HCT116 (cell line): Measurements from ENCODE around the gene FRMD4B. TPM values are rescaled to one million over a fixed set of nuclear protein-coding genes. Genes with fewer than 3 reads are reported as not detected.

Experiments
- ATAC-seq: fragments of 200-7000 bp; cut with Tn5 transposase; 2 replicates; pipeline ENCODE4 v1.9.1; 2020; ENCODE audit warnings: mild to moderate bottlenecking, moderate library complexity
- BruUV-seq: library from RNA; stranded (reverse); fragments of 400-500 nt; replicated peaks from 2 replicates; lab custom pipeline; 2021; lab: Mats Ljungman, UMichigan
- CTCF ChIA-PET: fragments of 300-600 bp; sonication (Branson Sonifier 250); formaldehyde crosslinking; loops from one replicate; lab custom pipeline; 2021; ENCODE audit warnings: antibody characterized with exemption; lab: Charles Lee
- POLR2A ChIA-PET: fragments of 300-600, 350-600 bp; sonication (Branson Sonifier 250); formaldehyde crosslinking; loops from one replicate; lab custom pipeline; 2021; ENCODE audit warnings: antibody characterized with exemption; lab: Charles Lee
- RAD21 ChIA-PET, 2 experiments: fragments of 300-600 bp; sonication (Branson Sonifier 250); formaldehyde crosslinking; loops; one replicate each; lab custom pipeline; 2023; ENCODE audit warnings: low total read pairs in 2 of 2; ENCODE audit not compliant: uncharacterized antibody in 2 of 2, unreplicated experiment in 2 of 2, low non-redundant PET in 1 of 2; lab: Charles Lee
- DNase-seq: peaks from one replicate; pipeline ENCODE4 v3.0.0-alpha.2; 2010; ENCODE audit warnings: low read depth, low spot score
- H2AFZ ChIP-seq: fragments of 200-600 bp; shearing (Covaris generic), sonication (generic); 2 replicates; pipeline ENCODE4 v1.6.1; 2017; ENCODE audit warnings: low read depth, mixed run types, mixed read lengths, antibody characterized with exemption, low read length; ENCODE audit not compliant: poor library complexity, severe bottlenecking
- H3K27ac ChIP-seq: 2 replicates; pipeline ENCODE4 v1.5.1; 2012; ENCODE audit warnings: low read depth, low read length
- H3K27me3 ChIP-seq: fragments of 200-600 bp; sonication (generic); 2 replicates; pipeline ENCODE4 v1.6.1; 2016; ENCODE audit warnings: mixed run types, low read length, mixed read lengths; ENCODE audit not compliant: insufficient read depth
- H3K36me3 ChIP-seq, 2 experiments: fragments of 200-500 bp in 1 of 2; fragments of 200-600 bp in 1 of 2; sonication (Bioruptor generic) in 1 of 2; sonication (generic) in 1 of 2; 2 replicates each; pipeline versions ENCODE4 v1.5.1 to v1.6.1; 2014 to 2016; ENCODE audit warnings: low read length in 2 of 2, inconsistent platforms in 1 of 2, mixed read lengths in 1 of 2, mixed run types in 1 of 2; ENCODE audit not compliant: insufficient read depth in 2 of 2, control insufficient read depth in 1 of 2
- H3K4me1 ChIP-seq, 2 experiments: fragments of 200-600 bp in 1 of 2; sonication (generic) in 1 of 2; 2 replicates each; pipeline versions ENCODE4 v1.5.1 to v1.6.1; 2012 to 2017; ENCODE audit warnings: low read length in 2 of 2, inconsistent platforms in 1 of 2, mild to moderate bottlenecking in 1 of 2, mixed read lengths in 1 of 2, mixed run types in 1 of 2, moderate library complexity in 1 of 2; ENCODE audit not compliant: insufficient read depth in 2 of 2, control insufficient read depth in 1 of 2
- H3K4me2 ChIP-seq: fragments of 200-600 bp; sonication (generic); 2 replicates; pipeline ENCODE4 v1.6.1; 2017; ENCODE audit warnings: mixed run types, low read length, mixed read lengths
- H3K4me3 ChIP-seq, 2 experiments: fragments of 200-600 bp in 1 of 2; sonication (generic) in 1 of 2; replicated peaks in 1 of 2; 2 replicates each; pipeline ENCODE4 v1.5.1; 2011 to 2016; ENCODE audit warnings: low read length in 2 of 2, control low read depth in 1 of 2, low read depth in 1 of 2, mild to moderate bottlenecking in 1 of 2, mixed read lengths in 1 of 2, mixed run types in 1 of 2
- H3K79me2 ChIP-seq: fragments of 200-600 bp; sonication (generic); 2 replicates; pipeline ENCODE4 v1.6.1; 2017; ENCODE audit warnings: mild to moderate bottlenecking, mixed run types, low read length, moderate library complexity, mixed read lengths; ENCODE audit not compliant: insufficient read depth
- H3K9ac ChIP-seq: fragments of 200-600 bp; sonication (generic); 2 replicates; pipeline ENCODE4 v1.6.1; 2016; ENCODE audit warnings: low read length, mixed read lengths
- H3K9me2 ChIP-seq: fragments of 200-600 bp; sonication (generic), shearing (Covaris generic); 2 replicates; pipeline ENCODE4 v1.6.1; 2017; ENCODE audit warnings: mixed run types, mild to moderate bottlenecking, moderate library complexity; ENCODE audit not compliant: insufficient read depth
- H3K9me3 ChIP-seq, 2 experiments: fragments of 200-500 bp in 1 of 2; fragments of 200-600 bp in 1 of 2; sonication (Bioruptor generic) in 1 of 2; sonication (generic) in 1 of 2; 2 replicates each; pipeline ENCODE4 v1.6.1; 2014 to 2017; ENCODE audit warnings: low read length in 2 of 2, mixed read lengths in 2 of 2, inconsistent platforms in 1 of 2, low read depth in 1 of 2, mild to moderate bottlenecking in 1 of 2, mixed run types in 1 of 2, moderate library complexity in 1 of 2; ENCODE audit not compliant: control insufficient read depth in 1 of 2, insufficient read depth in 1 of 2
- H4K20me1 ChIP-seq: fragments of 200-600 bp; sonication (generic), shearing (Covaris generic); 2 replicates; pipeline ENCODE4 v1.6.1; 2017; ENCODE audit warnings: mixed run types, mild to moderate bottlenecking, moderate library complexity; ENCODE audit not compliant: insufficient read depth
- ATF3 ChIP-seq: IDR thresholded peaks from 2 replicates; pipeline ENCODE4 v1.6.1; 2012
- CBX3 ChIP-seq: IDR thresholded peaks from 2 replicates; pipeline ENCODE4 v1.6.1; 2012; ENCODE audit warnings: low read depth
- CEBPB ChIP-seq: IDR thresholded peaks from 2 replicates; pipeline ENCODE4 v1.6.1; 2012; ENCODE audit warnings: low read depth
- CTCF ChIP-seq, 3 experiments: fragments of 200-600 bp in 1 of 3; sonication (generic) in 1 of 3; IDR thresholded peaks in 2 of 3; conservative IDR thresholded peaks in 1 of 3; 2 replicates each; pipeline ENCODE4 v1.5.1; 2012 to 2017; ENCODE audit warnings: low read depth in 2 of 3, low read length in 2 of 3, antibody characterized with exemption in 1 of 3, borderline replicate concordance in 1 of 3, control low read depth in 1 of 3, mild to moderate bottlenecking in 1 of 3, mixed read lengths in 1 of 3, mixed run types in 1 of 3, moderate library complexity in 1 of 3; ENCODE audit not compliant: insufficient read depth in 1 of 3
- EZH2 ChIP-seq: fragments of 200-600 bp; sonication (generic); IDR thresholded peaks from 2 replicates; pipeline ENCODE4 v1.6.1; 2017; ENCODE audit warnings: antibody characterized with exemption, mixed run types
- FOSL1 ChIP-seq: IDR thresholded peaks from 2 replicates; pipeline ENCODE4 v1.6.1; 2012; ENCODE audit warnings: low read depth
- JUND ChIP-seq: IDR thresholded peaks from 2 replicates; pipeline ENCODE4 v1.6.1; 2012
- MAX ChIP-seq: IDR thresholded peaks from 2 replicates; pipeline ENCODE4 v1.6.1; 2012
- POLR2A ChIP-seq: IDR thresholded peaks from 2 replicates; pipeline ENCODE4 v1.7.0; 2011; ENCODE audit warnings: borderline replicate concordance; ENCODE audit not compliant: insufficient read depth, insufficient read length; ENCODE audit errors: extremely low read depth
- POLR2AphosphoS5 ChIP-seq: IDR thresholded peaks from 2 replicates; pipeline ENCODE4 v1.6.1; 2011; ENCODE audit warnings: mild to moderate bottlenecking, low read depth, low read length, moderate library complexity
- SIN3A ChIP-seq: IDR thresholded peaks from 2 replicates; pipeline ENCODE4 v1.6.1; 2012; ENCODE audit warnings: low read depth
- SRF ChIP-seq: IDR thresholded peaks from 2 replicates; pipeline ENCODE4 v1.6.1; 2012; ENCODE audit warnings: low read depth
- TCF7L2 ChIP-seq: IDR thresholded peaks from 2 replicates; pipeline ENCODE4 v1.7.0; 2011; ENCODE audit warnings: borderline replicate concordance, inconsistent platforms; ENCODE audit not compliant: insufficient read depth, insufficient read length; ENCODE audit errors: extremely low read depth
- ZBTB33 ChIP-seq: IDR thresholded peaks from 2 replicates; pipeline ENCODE4 v1.6.1; 2011; ENCODE audit warnings: mild to moderate bottlenecking, low read length, moderate library complexity; ENCODE audit not compliant: insufficient replicate concordance; ENCODE audit errors: extremely low read depth
- ZFX ChIP-seq: fragments of 450-650 bp; IDR thresholded peaks from 2 replicates; pipeline ENCODE4 v1.6.1; 2017
- intact Hi-C: fragments of 100-400 bp; cut with micrococcal nuclease; formaldehyde crosslinking; loops from 2 replicates; pipeline ENCODE4 v1.10.0; 2022
- total RNA-seq: library from RNA; stranded (reverse); gene quantifications from one replicate; pipeline ENCODE4 v1.2.1, GENCODE V29; 2021; ENCODE audit not compliant: unreplicated experiment

FRMD4B gene
- total RNA-seq, 1 experiment from 2014 or later: 2.0 TPM

GRCh38 chr3:69142090-69142489 is 243.8 kb downstream of the FRMD4B start (continued):
- no peak for TF ChIP-seq ATF3
- TF ChIP-seq CTCF (IDR thresholded peaks at IDR 0.05 in 2 of 3, conservative IDR thresholded peaks at IDR 0.05 in 1 of 3; ENCODE audit: borderline replicate concordance in 1 of 3, insufficient read depth in 1 of 3, low read depth in 2 of 3, low read length in 2 of 3): no peak
- TF ChIP-seq POLR2AphosphoS5: no peak
- TF ChIP-seq FOSL1: no peak
- no peak for TF ChIP-seq JUND
- TF ChIP-seq, all 23 proteins: peak for 0

GRCh38 chr3:69141313-69141712 is 244.6 kb downstream of the FRMD4B start:
- peaks cover 3 to 8% of the 10 kb centered on the region in 2 experiments; a peak in 2 of 4 replicates for H3K4me1 ChIP-seq
- ATAC-seq (no peak), DNase-seq (no peak)
- H3K9me2 ChIP-seq: no peaks in the 10 kb centered on the region
- H2AFZ ChIP-seq: no peak overlapping the region
- H3K4me2 ChIP-seq: no peak overlapping the region
- no peak overlapping the region for H3K9ac ChIP-seq
- CTCF ChIA-PET: no interaction called here
- H3K9me3 ChIP-seq: no peaks in the 10 kb centered on the region
- H4K20me1 ChIP-seq: no peaks in the 10 kb centered on the region
- RAD21 ChIA-PET: no interaction called here
- no peaks in the 10 kb centered on the region for H3K27me3 ChIP-seq
- intact Hi-C loops: no loop called here
- no peaks in the 10 kb centered on the region for H3K79me2 ChIP-seq
- no peak overlapping the region for H3K4me3 ChIP-seq
- TF ChIP-seq CEBPB: no peak
- TF ChIP-seq ATF3: no peak
- no peak for TF ChIP-seq MAX
- TF ChIP-seq EZH2: no peak
- no peak for TF ChIP-seq ZFX
- no peak for TF ChIP-seq POLR2A
- TF ChIP-seq SRF: no peak
- TF ChIP-seq CBX3: no peak
- TF ChIP-seq ZBTB33: no peak
- TF ChIP-seq FOSL1: no peak
- TF ChIP-seq POLR2AphosphoS5: no peak
- TF ChIP-seq TCF7L2: no peak
- TF ChIP-seq SIN3A: no peak
- POLR2A ChIA-PET: no interaction called here
- H3K27ac ChIP-seq: no peak overlapping the region
- H3K36me3 ChIP-seq: no peaks in the 10 kb centered on the region
- BruUV-seq: no TSS peak
